HCT116 (cell line): Measurements from ENCODE around the gene SZRD1. TPM values are rescaled to one million over a fixed set of nuclear protein-coding genes. Genes with fewer than 3 reads are reported as not detected.

ENCODE experiments used
- ATAC-seq: fragments of 200-7000 bp; cut with Tn5 transposase; 2 replicates; pipeline ENCODE4 v1.9.1; 2020; ENCODE audit warnings: mild to moderate bottlenecking, moderate library complexity
- BruUV-seq: library from RNA; stranded (reverse); fragments of 400-500 nt; replicated peaks from 2 replicates; lab custom pipeline; 2021; lab: Mats Ljungman, UMichigan
- CTCF ChIA-PET: fragments of 300-600 bp; sonication (Branson Sonifier 250); formaldehyde crosslinking; loops from one replicate; lab custom pipeline; 2021; ENCODE audit warnings: antibody characterized with exemption; lab: Charles Lee
- POLR2A ChIA-PET: fragments of 300-600, 350-600 bp; sonication (Branson Sonifier 250); formaldehyde crosslinking; loops from one replicate; lab custom pipeline; 2021; ENCODE audit warnings: antibody characterized with exemption; lab: Charles Lee
- RAD21 ChIA-PET, 2 experiments: fragments of 300-600 bp; sonication (Branson Sonifier 250); formaldehyde crosslinking; loops; one replicate each; lab custom pipeline; 2023; ENCODE audit warnings: low total read pairs in 2 of 2; ENCODE audit not compliant: uncharacterized antibody in 2 of 2, unreplicated experiment in 2 of 2, low non-redundant PET in 1 of 2; lab: Charles Lee
- DNase-seq: peaks from one replicate; pipeline ENCODE4 v3.0.0-alpha.2; 2010; ENCODE audit warnings: low read depth, low spot score
- H2AFZ ChIP-seq: fragments of 200-600 bp; shearing (Covaris generic), sonication (generic); 2 replicates; pipeline ENCODE4 v1.6.1; 2017; ENCODE audit warnings: low read depth, mixed run types, mixed read lengths, antibody characterized with exemption, low read length; ENCODE audit not compliant: poor library complexity, severe bottlenecking
- H3K27ac ChIP-seq: 2 replicates; pipeline ENCODE4 v1.5.1; 2012; ENCODE audit warnings: low read depth, low read length
- H3K27me3 ChIP-seq: fragments of 200-600 bp; sonication (generic); 2 replicates; pipeline ENCODE4 v1.6.1; 2016; ENCODE audit warnings: mixed run types, low read length, mixed read lengths; ENCODE audit not compliant: insufficient read depth
- H3K36me3 ChIP-seq, 2 experiments: fragments of 200-500 bp in 1 of 2; fragments of 200-600 bp in 1 of 2; sonication (Bioruptor generic) in 1 of 2; sonication (generic) in 1 of 2; 2 replicates each; pipeline versions ENCODE4 v1.5.1 to v1.6.1; 2014 to 2016; ENCODE audit warnings: low read length in 2 of 2, inconsistent platforms in 1 of 2, mixed read lengths in 1 of 2, mixed run types in 1 of 2; ENCODE audit not compliant: insufficient read depth in 2 of 2, control insufficient read depth in 1 of 2
- H3K4me1 ChIP-seq, 2 experiments: fragments of 200-600 bp in 1 of 2; sonication (generic) in 1 of 2; 2 replicates each; pipeline versions ENCODE4 v1.5.1 to v1.6.1; 2012 to 2017; ENCODE audit warnings: low read length in 2 of 2, inconsistent platforms in 1 of 2, mild to moderate bottlenecking in 1 of 2, mixed read lengths in 1 of 2, mixed run types in 1 of 2, moderate library complexity in 1 of 2; ENCODE audit not compliant: insufficient read depth in 2 of 2, control insufficient read depth in 1 of 2
- H3K4me2 ChIP-seq: fragments of 200-600 bp; sonication (generic); 2 replicates; pipeline ENCODE4 v1.6.1; 2017; ENCODE audit warnings: mixed run types, low read length, mixed read lengths
- H3K4me3 ChIP-seq, 2 experiments: fragments of 200-600 bp in 1 of 2; sonication (generic) in 1 of 2; replicated peaks in 1 of 2; 2 replicates each; pipeline ENCODE4 v1.5.1; 2011 to 2016; ENCODE audit warnings: low read length in 2 of 2, control low read depth in 1 of 2, low read depth in 1 of 2, mild to moderate bottlenecking in 1 of 2, mixed read lengths in 1 of 2, mixed run types in 1 of 2
- H3K79me2 ChIP-seq: fragments of 200-600 bp; sonication (generic); 2 replicates; pipeline ENCODE4 v1.6.1; 2017; ENCODE audit warnings: mild to moderate bottlenecking, mixed run types, low read length, moderate library complexity, mixed read lengths; ENCODE audit not compliant: insufficient read depth
- H3K9ac ChIP-seq: fragments of 200-600 bp; sonication (generic); 2 replicates; pipeline ENCODE4 v1.6.1; 2016; ENCODE audit warnings: low read length, mixed read lengths
- H3K9me2 ChIP-seq: fragments of 200-600 bp; sonication (generic), shearing (Covaris generic); 2 replicates; pipeline ENCODE4 v1.6.1; 2017; ENCODE audit warnings: mixed run types, mild to moderate bottlenecking, moderate library complexity; ENCODE audit not compliant: insufficient read depth
- H3K9me3 ChIP-seq, 2 experiments: fragments of 200-500 bp in 1 of 2; fragments of 200-600 bp in 1 of 2; sonication (Bioruptor generic) in 1 of 2; sonication (generic) in 1 of 2; 2 replicates each; pipeline ENCODE4 v1.6.1; 2014 to 2017; ENCODE audit warnings: low read length in 2 of 2, mixed read lengths in 2 of 2, inconsistent platforms in 1 of 2, low read depth in 1 of 2, mild to moderate bottlenecking in 1 of 2, mixed run types in 1 of 2, moderate library complexity in 1 of 2; ENCODE audit not compliant: control insufficient read depth in 1 of 2, insufficient read depth in 1 of 2
- H4K20me1 ChIP-seq: fragments of 200-600 bp; sonication (generic), shearing (Covaris generic); 2 replicates; pipeline ENCODE4 v1.6.1; 2017; ENCODE audit warnings: mixed run types, mild to moderate bottlenecking, moderate library complexity; ENCODE audit not compliant: insufficient read depth
- CBX3 ChIP-seq: IDR thresholded peaks from 2 replicates; pipeline ENCODE4 v1.6.1; 2012; ENCODE audit warnings: low read depth
- CEBPB ChIP-seq: IDR thresholded peaks from 2 replicates; pipeline ENCODE4 v1.6.1; 2012; ENCODE audit warnings: low read depth
- EZH2 ChIP-seq: fragments of 200-600 bp; sonication (generic); IDR thresholded peaks from 2 replicates; pipeline ENCODE4 v1.6.1; 2017; ENCODE audit warnings: antibody characterized with exemption, mixed run types
- EZH2phosphoT487 ChIP-seq: fragments of 200-600 bp; IDR thresholded peaks from 2 replicates; pipeline ENCODE4 v1.6.1; 2018; ENCODE audit warnings: antibody characterized with exemption, borderline replicate concordance
- FOSL1 ChIP-seq: IDR thresholded peaks from 2 replicates; pipeline ENCODE4 v1.6.1; 2012; ENCODE audit warnings: low read depth
- SIN3A ChIP-seq: IDR thresholded peaks from 2 replicates; pipeline ENCODE4 v1.6.1; 2012; ENCODE audit warnings: low read depth
- SP1 ChIP-seq: IDR thresholded peaks from 2 replicates; pipeline ENCODE4 v1.6.1; 2012; ENCODE audit warnings: low read depth
- SRF ChIP-seq: IDR thresholded peaks from 2 replicates; pipeline ENCODE4 v1.6.1; 2012; ENCODE audit warnings: low read depth
- TCF7L2 ChIP-seq: IDR thresholded peaks from 2 replicates; pipeline ENCODE4 v1.7.0; 2011; ENCODE audit warnings: borderline replicate concordance, inconsistent platforms; ENCODE audit not compliant: insufficient read depth, insufficient read length; ENCODE audit errors: extremely low read depth
- ZFX ChIP-seq: fragments of 450-650 bp; IDR thresholded peaks from 2 replicates; pipeline ENCODE4 v1.6.1; 2017
- ZNF274 ChIP-seq: fragments of 200-500 bp; sonication (Bioruptor generic); IDR thresholded peaks from 2 replicates; pipeline ENCODE4 v1.6.1; 2014; ENCODE audit warnings: mild to moderate bottlenecking, low read depth, low read length, inconsistent platforms
- intact Hi-C: fragments of 100-400 bp; cut with micrococcal nuclease; formaldehyde crosslinking; loops from 2 replicates; pipeline ENCODE4 v1.10.0; 2022
- total RNA-seq: library from RNA; stranded (reverse); gene quantifications from one replicate; pipeline ENCODE4 v1.2.1, GENCODE V29; 2021; ENCODE audit not compliant: unreplicated experiment
- TF ChIP-seq, protein P1 (sequence below): IDR thresholded peaks from 2 replicates; pipeline ENCODE4 v1.6.1; 2011; ENCODE audit warnings: mild to moderate bottlenecking, low read length, moderate library complexity; ENCODE audit not compliant: insufficient replicate concordance; ENCODE audit errors: extremely low read depth
- TF ChIP-seq, protein P2 (sequence below): IDR thresholded peaks from 2 replicates; pipeline ENCODE4 v1.6.1; 2012

SZRD1 gene
- total RNA-seq, 1 experiment from 2014 or later, result 141 TPM

DNA sequence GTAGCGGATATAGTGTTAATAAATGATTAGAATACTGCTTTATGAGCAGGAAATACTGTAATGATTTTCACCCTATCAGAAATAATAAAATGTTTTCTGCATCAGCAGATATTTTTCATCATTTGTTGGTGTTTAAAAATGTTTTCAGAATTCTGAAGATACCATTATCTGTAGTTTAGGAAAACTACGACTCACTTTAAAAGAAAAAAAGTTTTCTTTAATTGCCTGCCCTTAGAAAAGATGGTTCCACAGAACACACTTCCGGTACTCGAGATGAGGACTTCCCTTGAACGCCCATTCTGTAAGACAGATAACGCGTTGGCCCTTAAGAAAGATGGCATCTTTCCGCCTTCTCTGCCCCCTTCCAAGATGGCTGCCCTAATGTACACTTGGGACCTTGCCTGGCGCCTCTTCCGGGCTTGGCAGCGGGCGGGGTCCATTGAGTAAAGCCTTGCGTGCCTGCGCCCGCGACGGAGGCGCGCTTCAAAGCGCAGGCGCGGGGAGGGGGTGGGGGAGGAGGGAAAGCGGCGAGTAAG, at the start of gene SZRD1 (continued):
- TF ChIP-seq EZH2phosphoT487, result no peak
- TF ChIP-seq, protein P1, sequence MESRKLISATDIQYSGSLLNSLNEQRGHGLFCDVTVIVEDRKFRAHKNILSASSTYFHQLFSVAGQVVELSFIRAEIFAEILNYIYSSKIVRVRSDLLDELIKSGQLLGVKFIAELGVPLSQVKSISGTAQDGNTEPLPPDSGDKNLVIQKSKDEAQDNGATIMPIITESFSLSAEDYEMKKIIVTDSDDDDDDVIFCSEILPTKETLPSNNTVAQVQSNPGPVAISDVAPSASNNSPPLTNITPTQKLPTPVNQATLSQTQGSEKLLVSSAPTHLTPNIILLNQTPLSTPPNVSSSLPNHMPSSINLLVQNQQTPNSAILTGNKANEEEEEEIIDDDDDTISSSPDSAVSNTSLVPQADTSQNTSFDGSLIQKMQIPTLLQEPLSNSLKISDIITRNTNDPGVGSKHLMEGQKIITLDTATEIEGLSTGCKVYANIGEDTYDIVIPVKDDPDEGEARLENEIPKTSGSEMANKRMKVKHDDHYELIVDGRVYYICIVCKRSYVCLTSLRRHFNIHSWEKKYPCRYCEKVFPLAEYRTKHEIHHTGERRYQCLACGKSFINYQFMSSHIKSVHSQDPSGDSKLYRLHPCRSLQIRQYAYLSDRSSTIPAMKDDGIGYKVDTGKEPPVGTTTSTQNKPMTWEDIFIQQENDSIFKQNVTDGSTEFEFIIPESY, result peak; percentile 21

DNA sequence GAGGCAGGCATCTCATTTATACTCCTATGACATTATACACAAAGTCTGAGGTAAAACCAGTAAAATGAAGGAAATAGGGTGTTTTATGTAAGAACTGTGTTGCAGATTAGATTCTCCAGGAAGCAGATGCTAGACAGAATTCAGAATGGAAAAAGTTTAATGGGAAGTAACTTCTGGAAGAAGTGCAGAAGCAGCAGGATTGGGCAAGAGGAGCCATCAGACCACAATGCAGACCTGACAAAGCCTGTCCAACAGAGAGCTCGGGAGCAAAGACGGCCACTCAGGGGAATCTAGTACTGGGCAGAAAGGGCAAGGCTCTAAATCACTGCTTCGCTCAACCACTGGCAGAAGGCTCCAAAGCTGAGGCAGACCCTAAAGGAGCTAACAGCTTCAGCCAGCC, 48.5 kb upstream of the SZRD1 start:
- no peak for DNase-seq
- BruUV-seq, result no TSS peak
- Histone ChIP-seq H3K4me3 (no peak overlapping the region), H3K9me3 (no peaks in the 10 kb centered on the region), H3K9ac (no peak overlapping the region), H4K20me1 (no peaks in the 10 kb centered on the region), H3K27me3 (no peaks in the 10 kb centered on the region), H2AFZ (no peak overlapping the region), H3K4me1 (no peaks in the 10 kb centered on the region), H3K4me2 (no peak overlapping the region), H3K9me2 (no peaks in the 10 kb centered on the region), H3K27ac (no peak overlapping the region), H3K36me3 (peaks cover 3% of the 10 kb centered on the region in 2 experiments; a peak in 3 of 4 replicates), H3K79me2 (peaks cover 48% of the 10 kb centered on the region)
- RAD21 ChIA-PET, result no interaction called here
- no peak for ATAC-seq
- intact Hi-C loops, result no loop called here
- CTCF ChIA-PET, result no interaction called here
- no peak for TF ChIP-seq FOSL1
- POLR2A ChIA-PET, result no interaction called here

DNA sequence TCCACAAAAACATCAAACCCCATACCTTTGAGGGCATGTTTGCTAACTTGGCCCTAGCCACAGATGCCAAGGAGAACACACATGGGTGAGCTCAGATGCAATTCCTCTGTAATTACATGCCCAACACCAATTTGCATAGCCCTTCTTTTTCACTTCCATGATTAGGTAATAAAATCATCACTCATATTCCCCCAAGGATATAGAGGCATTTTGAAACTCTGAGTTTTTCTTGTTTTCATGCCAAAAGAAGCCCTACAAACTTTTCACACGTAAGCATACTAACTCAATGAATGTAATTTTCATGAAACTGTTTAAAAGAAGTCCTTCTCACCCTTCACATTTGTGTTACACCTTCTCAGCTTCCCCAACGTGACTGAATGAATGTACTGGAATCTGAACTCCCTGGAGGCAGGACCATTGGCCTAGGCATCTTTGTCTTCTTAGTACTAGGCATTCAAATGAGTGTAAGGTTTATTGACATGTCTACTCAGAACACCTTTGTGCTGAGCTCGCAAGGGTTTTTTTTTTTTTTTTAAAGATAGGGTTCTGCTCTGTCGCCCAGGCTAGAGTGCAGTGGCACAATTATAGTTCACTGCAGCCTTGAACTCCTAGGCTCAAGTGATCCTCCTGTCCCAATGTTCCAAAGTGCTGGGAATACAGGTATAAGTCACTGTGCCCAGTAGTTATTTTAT, 45.7 kb upstream of the SZRD1 start:
- H4K20me1 ChIP-seq, result peaks cover 9% of the 10 kb centered on the region; the same call in 1 of the 2 replicates
- CTCF ChIA-PET, result no interaction called here
- no peak for DNase-seq

More for the DNA sequence above, 45.7 kb upstream of the SZRD1 start:
- no peaks in the 10 kb centered on the region for H3K9me2 ChIP-seq
- no peak overlapping the region for H2AFZ ChIP-seq
- no peak for TF ChIP-seq EZH2
- no peak for TF ChIP-seq ZFX
- TF ChIP-seq CBX3, result no peak
- TF ChIP-seq SIN3A, result no peak
- TF ChIP-seq CEBPB, result no peak
- no peak for TF ChIP-seq SRF
- TF ChIP-seq SP1, result no peak
- TF ChIP-seq ZNF274, result no peak
- TF ChIP-seq TCF7L2, result no peak
- TF ChIP-seq FOSL1, result no peak
- TF ChIP-seq, protein P2, sequence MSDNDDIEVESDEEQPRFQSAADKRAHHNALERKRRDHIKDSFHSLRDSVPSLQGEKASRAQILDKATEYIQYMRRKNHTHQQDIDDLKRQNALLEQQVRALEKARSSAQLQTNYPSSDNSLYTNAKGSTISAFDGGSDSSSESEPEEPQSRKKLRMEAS, result no peak
- H3K4me3 ChIP-seq, result no peak overlapping the region
- H3K79me2 ChIP-seq, result peaks cover 61% of the 10 kb centered on the region
- no peaks in the 10 kb centered on the region for H3K36me3 ChIP-seq
- no peaks in the 10 kb centered on the region for H3K9me3 ChIP-seq
- peaks cover 13 to 17% of the 10 kb centered on the region in 2 experiments for H3K4me1 ChIP-seq
- H3K27me3 ChIP-seq, result no peaks in the 10 kb centered on the region
- no TSS peak for BruUV-seq
- ChIA-PET RAD21 (no interaction called here), POLR2A (no interaction called here)
- no peak overlapping the region for H3K4me2 ChIP-seq
- intact Hi-C loops, result no loop called here
- no peak overlapping the region for H3K27ac ChIP-seq
- ATAC-seq, result no peak
- no peak overlapping the region for H3K9ac ChIP-seq
